ENCODE measurements around the gene ATG2A. TPM values are rescaled to one million over a fixed set of nuclear protein-coding genes. Genes with fewer than 3 reads are reported as not detected.

The ATG2A gene
- total and polyA plus RNA-seq, 10 of the 15 experiments (the other 5 are each of a cell fraction or from before 2014, with no cell fraction given) = 0.08 to 19.0 (median 4.6) TPM

DNA sequence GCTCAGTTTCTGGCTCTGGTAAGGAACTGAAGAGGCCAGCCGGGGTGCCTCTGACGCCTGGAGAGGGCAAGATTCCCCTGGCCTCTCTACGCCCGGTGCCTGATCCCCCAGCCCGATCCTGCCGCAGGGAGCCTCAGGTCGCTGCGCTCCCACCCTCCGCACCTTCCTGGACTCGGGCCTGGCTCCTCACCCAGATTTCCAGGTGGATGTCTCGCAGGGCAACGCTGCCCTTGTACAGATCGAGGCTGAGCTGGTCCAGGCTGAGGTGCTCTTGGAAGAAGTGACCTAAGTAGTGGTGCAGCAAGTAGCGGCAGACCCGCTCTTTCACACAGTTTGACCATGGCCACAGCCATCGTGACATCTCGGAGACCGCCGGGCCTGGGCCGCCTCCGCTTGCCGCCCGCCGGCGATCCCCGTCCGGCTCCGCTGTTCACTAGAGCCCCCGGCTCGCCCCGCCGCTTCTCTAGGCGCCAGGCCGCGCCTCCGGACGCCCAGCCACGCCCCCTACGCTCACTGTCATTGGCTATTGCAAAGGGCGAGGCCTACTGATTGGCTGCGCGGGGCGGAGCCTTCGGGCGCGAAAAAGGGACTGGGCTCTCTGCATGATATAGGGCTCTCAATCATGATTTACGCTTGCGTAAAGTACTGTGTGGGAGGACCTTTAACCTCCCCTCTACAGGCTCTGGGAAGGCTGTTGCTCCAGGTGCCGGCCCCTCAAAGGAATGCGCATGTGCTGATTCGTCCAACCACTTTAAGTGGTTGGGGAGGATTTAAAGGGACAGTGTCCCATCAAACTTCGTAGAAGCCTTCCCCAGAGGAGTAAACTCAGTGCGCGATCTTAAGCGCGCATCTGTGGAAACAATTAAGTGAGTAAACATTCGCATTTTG lies at the start of gene ATG2A (continued):
- TF ChIP-seq, protein P1, sequence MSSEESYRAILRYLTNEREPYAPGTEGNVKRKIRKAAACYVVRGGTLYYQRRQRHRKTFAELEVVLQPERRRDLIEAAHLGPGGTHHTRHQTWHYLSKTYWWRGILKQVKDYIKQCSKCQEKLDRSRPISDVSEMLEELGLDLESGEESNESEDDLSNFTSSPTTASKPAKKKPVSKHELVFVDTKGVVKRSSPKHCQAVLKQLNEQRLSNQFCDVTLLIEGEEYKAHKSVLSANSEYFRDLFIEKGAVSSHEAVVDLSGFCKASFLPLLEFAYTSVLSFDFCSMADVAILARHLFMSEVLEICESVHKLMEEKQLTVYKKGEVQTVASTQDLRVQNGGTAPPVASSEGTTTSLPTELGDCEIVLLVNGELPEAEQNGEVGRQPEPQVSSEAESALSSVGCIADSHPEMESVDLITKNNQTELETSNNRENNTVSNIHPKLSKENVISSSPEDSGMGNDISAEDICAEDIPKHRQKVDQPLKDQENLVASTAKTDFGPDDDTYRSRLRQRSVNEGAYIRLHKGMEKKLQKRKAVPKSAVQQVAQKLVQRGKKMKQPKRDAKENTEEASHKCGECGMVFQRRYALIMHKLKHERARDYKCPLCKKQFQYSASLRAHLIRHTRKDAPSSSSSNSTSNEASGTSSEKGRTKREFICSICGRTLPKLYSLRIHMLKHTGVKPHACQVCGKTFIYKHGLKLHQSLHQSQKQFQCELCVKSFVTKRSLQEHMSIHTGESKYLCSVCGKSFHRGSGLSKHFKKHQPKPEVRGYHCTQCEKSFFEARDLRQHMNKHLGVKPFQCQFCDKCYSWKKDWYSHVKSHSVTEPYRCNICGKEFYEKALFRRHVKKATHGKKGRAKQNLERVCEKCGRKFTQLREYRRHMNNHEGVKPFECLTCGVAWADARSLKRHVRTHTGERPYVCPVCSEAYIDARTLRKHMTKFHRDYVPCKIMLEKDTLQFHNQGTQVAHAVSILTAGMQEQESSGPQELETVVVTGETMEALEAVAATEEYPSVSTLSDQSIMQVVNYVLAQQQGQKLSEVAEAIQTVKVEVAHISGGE (CRISPR knock-in tag; IDR thresholded peaks at IDR 0.05) = no peak
- TF ChIP-seq MYC (IDR thresholded peaks at IDR 0.05; ENCODE audit: insufficient read depth, insufficient read length, insufficient replicate concordance, low read length, severe bottlenecking) (no peak), NRF1 (conservative IDR thresholded peaks at IDR 0.05; ENCODE audit: low read depth, low read length) (peak; percentile 49), POLR2A (IDR thresholded peaks at IDR 0.05; ENCODE audit: low read depth, low read length) (peak; percentile 86), SREBF2 (IDR thresholded peaks at IDR 0.05; ENCODE audit: low read length) (peak; percentile 86), RELA (IDR thresholded peaks at IDR 0.05; ENCODE audit: borderline replicate concordance, partially characterized antibody) (no peak), HCFC1 (IDR thresholded peaks at IDR 0.05; ENCODE audit: low read length) (peak; percentile 69), BRCA1 (IDR thresholded peaks at IDR 0.05; ENCODE audit: low read depth, low read length) (no peak), ZNF24 (IDR thresholded peaks at IDR 0.05) (0 out of 2 replicates have a peak, but pooled peaks have one; percentile 11), CBFB (IDR thresholded peaks at IDR 0.05; ENCODE audit: low read depth) (peak; percentile 15; the same call in 1 of the 2 replicates), RUNX3 (IDR thresholded peaks at IDR 0.05; ENCODE audit: low read length) (0 out of 2 replicates have a peak, but pooled peaks have one; percentile 38), JUNB (IDR thresholded peaks at IDR 0.05) (no peak)
- TF ChIP-seq, protein P2, sequence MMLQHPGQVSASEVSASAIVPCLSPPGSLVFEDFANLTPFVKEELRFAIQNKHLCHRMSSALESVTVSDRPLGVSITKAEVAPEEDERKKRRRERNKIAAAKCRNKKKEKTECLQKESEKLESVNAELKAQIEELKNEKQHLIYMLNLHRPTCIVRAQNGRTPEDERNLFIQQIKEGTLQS (IDR thresholded peaks at IDR 0.05; ENCODE audit: borderline replicate concordance, extremely low read depth, low read depth, low read length) = no peak
